ENCODE results near the gene CNOT11. TPM values are rescaled to one million over a fixed set of nuclear protein-coding genes. Genes with fewer than 3 reads are reported as not detected.
A peak's percentile ranks its signal among the peaks of the same experiment; 100 is the strongest.

CNOT11 gene
- total and polyA plus RNA-seq, 2 of the 13 experiments (the other 11 are each of a cell fraction or from before 2014, with no cell fraction given): 114 to 209 TPM

DNA sequence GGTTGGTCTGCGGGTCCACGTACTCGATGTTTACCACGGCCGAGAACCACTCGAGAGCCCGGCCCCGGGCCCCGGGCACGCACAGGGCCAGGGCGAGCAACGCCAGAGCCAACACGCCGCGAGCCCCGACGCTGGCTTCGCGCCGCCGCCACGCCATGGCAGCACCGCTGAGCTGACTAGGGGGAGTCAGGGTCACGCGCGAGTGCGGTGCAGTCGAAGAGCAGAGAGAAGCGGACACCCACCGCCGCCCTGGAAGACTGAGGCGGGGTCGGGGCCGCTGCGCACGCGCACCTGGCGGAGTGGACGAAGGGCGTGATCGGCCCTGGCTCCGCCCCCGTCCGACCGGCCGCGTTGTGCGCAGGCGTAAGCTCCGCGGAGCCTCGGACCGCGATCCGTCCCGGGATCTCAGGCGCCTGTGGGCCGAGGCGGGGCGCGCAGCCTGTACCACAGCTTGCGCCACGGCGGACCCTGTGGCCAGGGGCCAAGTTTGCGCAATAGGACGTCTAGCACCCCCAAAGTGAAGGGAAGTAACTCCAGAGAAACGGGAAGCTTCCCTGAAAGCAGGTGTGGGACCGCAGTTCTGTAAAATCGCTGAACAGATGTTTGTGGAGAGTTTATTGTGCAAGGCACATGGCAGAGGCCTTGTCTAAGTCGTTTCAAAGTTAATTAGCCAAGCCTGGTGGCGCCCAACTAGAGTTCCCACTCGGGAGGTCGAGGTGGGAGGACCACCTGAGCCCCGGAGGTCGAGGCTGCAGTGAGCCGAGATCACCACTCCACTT is 55.9 kb downstream of the CNOT11 start, which contains the start of gene RNF149 (continued):
- TF ChIP-seq, protein P1, sequence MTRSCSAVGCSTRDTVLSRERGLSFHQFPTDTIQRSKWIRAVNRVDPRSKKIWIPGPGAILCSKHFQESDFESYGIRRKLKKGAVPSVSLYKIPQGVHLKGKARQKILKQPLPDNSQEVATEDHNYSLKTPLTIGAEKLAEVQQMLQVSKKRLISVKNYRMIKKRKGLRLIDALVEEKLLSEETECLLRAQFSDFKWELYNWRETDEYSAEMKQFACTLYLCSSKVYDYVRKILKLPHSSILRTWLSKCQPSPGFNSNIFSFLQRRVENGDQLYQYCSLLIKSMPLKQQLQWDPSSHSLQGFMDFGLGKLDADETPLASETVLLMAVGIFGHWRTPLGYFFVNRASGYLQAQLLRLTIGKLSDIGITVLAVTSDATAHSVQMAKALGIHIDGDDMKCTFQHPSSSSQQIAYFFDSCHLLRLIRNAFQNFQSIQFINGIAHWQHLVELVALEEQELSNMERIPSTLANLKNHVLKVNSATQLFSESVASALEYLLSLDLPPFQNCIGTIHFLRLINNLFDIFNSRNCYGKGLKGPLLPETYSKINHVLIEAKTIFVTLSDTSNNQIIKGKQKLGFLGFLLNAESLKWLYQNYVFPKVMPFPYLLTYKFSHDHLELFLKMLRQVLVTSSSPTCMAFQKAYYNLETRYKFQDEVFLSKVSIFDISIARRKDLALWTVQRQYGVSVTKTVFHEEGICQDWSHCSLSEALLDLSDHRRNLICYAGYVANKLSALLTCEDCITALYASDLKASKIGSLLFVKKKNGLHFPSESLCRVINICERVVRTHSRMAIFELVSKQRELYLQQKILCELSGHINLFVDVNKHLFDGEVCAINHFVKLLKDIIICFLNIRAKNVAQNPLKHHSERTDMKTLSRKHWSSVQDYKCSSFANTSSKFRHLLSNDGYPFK (CRISPR knock-in tag; IDR thresholded peaks at IDR 0.05; ENCODE audit: borderline replicate concordance): peak; percentile 89
- TF ChIP-seq NFIC (IDR thresholded peaks at IDR 0.05; ENCODE audit: low read length) (no peak), ZNF253 (CRISPR knock-in tag; IDR thresholded peaks at IDR 0.05; ENCODE audit: borderline replicate concordance) (no peak), JUND (CRISPR knock-in tag; IDR thresholded peaks at IDR 0.05) (peak; percentile 84), ZNF569 (CRISPR knock-in tag; IDR thresholded peaks at IDR 0.05; ENCODE audit: borderline replicate concordance) (peak; percentile 95), ZNF354B (CRISPR knock-in tag; IDR thresholded peaks at IDR 0.05) (no peak; the same call in 1 of the 2 replicates), ZC3H13 (CRISPR knock-in tag; IDR thresholded peaks at IDR 0.05) (peak; percentile 94), ZSCAN22 (CRISPR knock-in tag; IDR thresholded peaks at IDR 0.05) (peak; percentile 80; the same call in 1 of the 2 replicates), ZSCAN29 (CRISPR knock-in tag; conservative IDR thresholded peaks at IDR 0.05) (peak; percentile 87), ZBTB20 (CRISPR knock-in tag; IDR thresholded peaks at IDR 0.05; ENCODE audit: borderline replicate concordance, low read depth) (peak; percentile 90; the same call in 1 of the 2 replicates), EP300 (IDR thresholded peaks at IDR 0.05; ENCODE audit: low read depth in 2 of 2, low read length in 2 of 2) (peak; percentile 76 to 82), EP300 (CRISPR knock-in tag; IDR thresholded peaks at IDR 0.05; ENCODE audit: borderline replicate concordance) (peak; percentile 77; the same call in 1 of the 2 replicates), ZNF510 (CRISPR knock-in tag; IDR thresholded peaks at IDR 0.05; ENCODE audit: low read depth) (peak; percentile 99), PAWR (CRISPR knock-in tag; IDR thresholded peaks at IDR 0.05; ENCODE audit: borderline replicate concordance) (peak; percentile 95), MAZ (IDR thresholded peaks at IDR 0.05; ENCODE audit: borderline replicate concordance, low read depth, low read length) (no peak; the same call in 1 of the 2 replicates), MAZ (CRISPR knock-in tag; IDR thresholded peaks at IDR 0.05; ENCODE audit: low read depth) (peak; percentile 96), ZNF234 (CRISPR knock-in tag; conservative IDR thresholded peaks at IDR 0.05) (no peak), RXRB (CRISPR knock-in tag; IDR thresholded peaks at IDR 0.05; ENCODE audit: borderline replicate concordance) (peak; percentile 88), SIN3B (IDR thresholded peaks at IDR 0.05; ENCODE audit: low read length) (no peak), HNRNPK (IDR thresholded peaks at IDR 0.05; ENCODE audit: low read depth, low read length, poor library complexity, severe bottlenecking) (peak; percentile 48)
- TF ChIP-seq, protein P2, sequence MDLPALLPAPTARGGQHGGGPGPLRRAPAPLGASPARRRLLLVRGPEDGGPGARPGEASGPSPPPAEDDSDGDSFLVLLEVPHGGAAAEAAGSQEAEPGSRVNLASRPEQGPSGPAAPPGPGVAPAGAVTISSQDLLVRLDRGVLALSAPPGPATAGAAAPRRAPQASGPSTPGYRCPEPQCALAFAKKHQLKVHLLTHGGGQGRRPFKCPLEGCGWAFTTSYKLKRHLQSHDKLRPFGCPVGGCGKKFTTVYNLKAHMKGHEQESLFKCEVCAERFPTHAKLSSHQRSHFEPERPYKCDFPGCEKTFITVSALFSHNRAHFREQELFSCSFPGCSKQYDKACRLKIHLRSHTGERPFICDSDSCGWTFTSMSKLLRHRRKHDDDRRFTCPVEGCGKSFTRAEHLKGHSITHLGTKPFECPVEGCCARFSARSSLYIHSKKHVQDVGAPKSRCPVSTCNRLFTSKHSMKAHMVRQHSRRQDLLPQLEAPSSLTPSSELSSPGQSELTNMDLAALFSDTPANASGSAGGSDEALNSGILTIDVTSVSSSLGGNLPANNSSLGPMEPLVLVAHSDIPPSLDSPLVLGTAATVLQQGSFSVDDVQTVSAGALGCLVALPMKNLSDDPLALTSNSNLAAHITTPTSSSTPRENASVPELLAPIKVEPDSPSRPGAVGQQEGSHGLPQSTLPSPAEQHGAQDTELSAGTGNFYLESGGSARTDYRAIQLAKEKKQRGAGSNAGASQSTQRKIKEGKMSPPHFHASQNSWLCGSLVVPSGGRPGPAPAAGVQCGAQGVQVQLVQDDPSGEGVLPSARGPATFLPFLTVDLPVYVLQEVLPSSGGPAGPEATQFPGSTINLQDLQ (CRISPR knock-in tag; IDR thresholded peaks at IDR 0.05): no peak; the same call in 1 of the 2 replicates
- TF ChIP-seq, protein P3, sequence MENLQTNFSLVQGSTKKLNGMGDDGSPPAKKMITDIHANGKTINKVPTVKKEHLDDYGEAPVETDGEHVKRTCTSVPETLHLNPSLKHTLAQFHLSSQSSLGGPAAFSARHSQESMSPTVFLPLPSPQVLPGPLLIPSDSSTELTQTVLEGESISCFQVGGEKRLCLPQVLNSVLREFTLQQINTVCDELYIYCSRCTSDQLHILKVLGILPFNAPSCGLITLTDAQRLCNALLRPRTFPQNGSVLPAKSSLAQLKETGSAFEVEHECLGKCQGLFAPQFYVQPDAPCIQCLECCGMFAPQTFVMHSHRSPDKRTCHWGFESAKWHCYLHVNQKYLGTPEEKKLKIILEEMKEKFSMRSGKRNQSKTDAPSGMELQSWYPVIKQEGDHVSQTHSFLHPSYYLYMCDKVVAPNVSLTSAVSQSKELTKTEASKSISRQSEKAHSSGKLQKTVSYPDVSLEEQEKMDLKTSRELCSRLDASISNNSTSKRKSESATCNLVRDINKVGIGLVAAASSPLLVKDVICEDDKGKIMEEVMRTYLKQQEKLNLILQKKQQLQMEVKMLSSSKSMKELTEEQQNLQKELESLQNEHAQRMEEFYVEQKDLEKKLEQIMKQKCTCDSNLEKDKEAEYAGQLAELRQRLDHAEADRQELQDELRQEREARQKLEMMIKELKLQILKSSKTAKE (CRISPR knock-in tag; IDR thresholded peaks at IDR 0.05; ENCODE audit: borderline replicate concordance): peak; percentile 87

Measured in HepG2 (cell line).